Right lung (tissue), 5 donors: Measurements from ENCODE around the gene LPAR1. TPM values are rescaled to one million over a fixed set of nuclear protein-coding genes. Genes with fewer than 3 reads are reported as not detected.

ENCODE experiments used
- DNase-seq, 2 donors: peaks; one replicate each; pipeline ENCODE4 v3.0.0-alpha.2; 2013
- polyA plus RNA-seq, 5 donors: library from polyadenylated mRNA; unstranded; fragments of 120-200 nt; gene quantifications; one replicate each; pipeline versions ENCODE4 v1.2.1 to v1.2.3, GENCODE V29; 2013; ENCODE audit warnings: inconsistent platforms in 1 of 5, low replicate concordance in 1 of 5; ENCODE audit not compliant: insufficient read length in 5 of 5, insufficient read depth in 1 of 5

The LPAR1 gene
- polyA plus RNA-seq, 5 donors: 54.4 to 73.3 (median 67.4) TPM

- no peak for DNase-seq
Measured at GRCh38 chr9:111039231-111039906, 1.1 kb upstream of the LPAR1 start.

GRCh38 chr9:111037708-111038330 is 451 bp downstream of the LPAR1 start:
- peak; percentile 59 to 62 for DNase-seq

- peak; percentile 47 to 53 for DNase-seq
Measured at GRCh38 chr9:111037356-111037707, 938 bp downstream of the LPAR1 start.

- DNase-seq: no peak
Measured at GRCh38 chr9:111036946-111037345, 1.3 kb downstream of the LPAR1 start.

GRCh38 chr9:111036429-111036789 is 1.9 kb downstream of the LPAR1 start:
- peak in 1 of 2 donors; percentile 56 for DNase-seq

GRCh38 chr9:111035543-111036428 is 2.5 kb downstream of the LPAR1 start:
- no peak for DNase-seq

- DNase-seq: no peak
Measured at GRCh38 chr9:111034898-111035539, 3.3 kb downstream of the LPAR1 start.

GRCh38 chr9:111034170-111034897 is 3.9 kb downstream of the LPAR1 start:
- no peak for DNase-seq

GRCh38 chr9:111030492-111030891 is 7.8 kb downstream of the LPAR1 start:
- no peak for DNase-seq

GRCh38 chr9:111029260-111029659 is 9.0 kb downstream of the LPAR1 start:
- DNase-seq: no peak

- DNase-seq: no peak
Measured at GRCh38 chr9:111027798-111028197, 10.5 kb downstream of the LPAR1 start.

GRCh38 chr9:111023128-111023527 is 15.1 kb downstream of the LPAR1 start:
- DNase-seq: no peak

GRCh38 chr9:111020594-111020993 is 17.7 kb downstream of the LPAR1 start:
- DNase-seq: no peak

- DNase-seq: peak; percentile 78
Measured at GRCh38 chr9:111016426-111017045, 21.7 kb downstream of the LPAR1 start.

- DNase-seq: no peak
Measured at GRCh38 chr9:111016016-111016415, 22.3 kb downstream of the LPAR1 start.

- DNase-seq: no peak
Measured at GRCh38 chr9:111013707-111014106, 24.6 kb downstream of the LPAR1 start.

- no peak for DNase-seq
Measured at GRCh38 chr9:111013250-111013649, 25.0 kb downstream of the LPAR1 start.

GRCh38 chr9:111008158-111009075 is 29.9 kb downstream of the LPAR1 start:
- DNase-seq: no peak

GRCh38 chr9:111005746-111006470 is 32.4 kb downstream of the LPAR1 start:
- DNase-seq: no peak
